HG03342 (cell line): ENCODE data around the gene RPS6KB1.
"Not testable (repeated sequence)": the region's sequence is repeated elsewhere in the genome, so short reads cannot be mapped to it uniquely, and the experiment has no call there.

Experiments used
- ATAC-seq: cut with Tn5 transposase; IDR thresholded peaks from one replicate; pipeline ENCODE4 v1.9.1; 2021; ENCODE audit warnings: mild to moderate bottlenecking, moderate library complexity; ENCODE audit not compliant: unreplicated experiment

The RPS6KB1 gene

GRCh38 chr17:59870482-59870881 lies 22.4 kb upstream of the RPS6KB1 start:
- no peak for ATAC-seq

DNA sequence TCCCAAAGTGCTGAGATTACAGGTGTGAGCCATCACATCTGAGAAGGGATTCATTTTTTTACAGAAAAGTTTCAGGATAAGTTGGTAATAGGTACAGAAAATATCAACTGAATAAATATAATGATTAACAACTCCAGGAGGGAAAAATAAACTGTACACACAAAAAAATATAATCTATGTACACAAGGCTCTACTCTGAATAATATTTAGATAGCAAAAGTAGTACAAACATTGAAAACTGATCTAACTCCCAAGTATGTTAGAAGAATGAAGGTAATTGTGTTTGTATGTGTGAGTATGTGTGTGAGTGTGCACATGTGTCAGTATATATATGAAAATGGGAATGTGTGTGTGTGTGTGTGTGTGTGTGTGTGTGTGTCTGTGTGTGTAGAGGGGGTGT lies 20.6 kb upstream of the RPS6KB1 start:
- no peak for ATAC-seq

DNA sequence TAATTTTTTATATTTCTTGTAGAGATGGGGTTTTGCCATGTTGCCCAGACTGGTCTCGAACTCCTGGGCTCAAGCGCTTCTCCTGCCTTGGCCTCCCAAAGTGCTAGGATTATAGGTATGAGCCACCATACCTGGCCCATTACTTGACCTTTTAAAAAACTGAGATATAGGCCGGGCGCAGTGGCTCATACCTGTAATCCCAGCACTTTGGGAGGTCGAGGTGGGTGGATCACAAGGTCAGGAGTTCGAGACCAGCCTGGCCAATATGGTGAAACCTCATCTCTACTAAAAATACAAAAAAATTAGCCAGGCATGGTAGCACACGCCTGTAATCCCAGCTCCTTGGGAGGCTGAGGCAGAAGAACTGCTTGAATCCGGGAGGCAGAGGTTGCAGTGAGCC lies 19.5 kb upstream of the RPS6KB1 start:
- not testable (repeated sequence) for ATAC-seq

DNA sequence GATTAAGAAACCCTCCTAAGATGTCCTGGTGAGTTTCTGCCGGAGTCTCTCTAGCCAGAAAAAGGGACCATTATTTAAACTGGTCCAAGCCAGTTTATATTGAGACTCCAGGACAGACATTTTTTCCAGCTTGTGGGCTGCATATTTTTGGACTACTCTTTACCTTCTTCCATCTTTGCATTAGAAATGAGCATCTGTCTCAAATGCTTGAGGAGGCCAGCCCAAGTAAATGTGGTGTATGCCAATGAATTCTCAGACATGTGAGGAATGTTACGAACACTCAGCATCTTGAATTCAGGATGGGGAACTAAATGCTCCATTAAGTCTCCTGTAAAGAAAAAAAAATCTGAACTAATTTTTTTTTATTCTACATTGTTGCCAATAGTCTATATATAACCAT lies 18.5 kb upstream of the RPS6KB1 start:
- no peak for ATAC-seq

DNA sequence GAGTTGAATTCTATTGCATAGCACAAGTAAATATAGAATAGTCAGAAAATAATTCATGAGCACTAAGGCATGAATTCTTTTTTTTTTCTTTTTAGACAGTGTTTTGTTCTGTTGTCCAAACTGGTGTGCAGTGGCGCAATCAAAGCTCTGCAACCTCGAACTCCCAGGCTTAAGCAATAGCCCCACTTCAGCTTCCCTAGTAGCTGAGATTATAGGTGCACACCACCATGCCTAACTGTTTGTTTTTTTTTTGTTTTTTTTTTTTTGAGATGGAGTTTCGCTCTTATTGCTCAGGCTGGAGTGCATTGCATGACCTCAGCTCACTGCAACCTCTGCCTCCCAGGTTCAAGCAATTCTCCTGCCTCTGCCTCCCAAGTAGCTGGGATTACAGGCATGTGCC lies 16.8 kb upstream of the RPS6KB1 start:
- no peak for ATAC-seq

DNA sequence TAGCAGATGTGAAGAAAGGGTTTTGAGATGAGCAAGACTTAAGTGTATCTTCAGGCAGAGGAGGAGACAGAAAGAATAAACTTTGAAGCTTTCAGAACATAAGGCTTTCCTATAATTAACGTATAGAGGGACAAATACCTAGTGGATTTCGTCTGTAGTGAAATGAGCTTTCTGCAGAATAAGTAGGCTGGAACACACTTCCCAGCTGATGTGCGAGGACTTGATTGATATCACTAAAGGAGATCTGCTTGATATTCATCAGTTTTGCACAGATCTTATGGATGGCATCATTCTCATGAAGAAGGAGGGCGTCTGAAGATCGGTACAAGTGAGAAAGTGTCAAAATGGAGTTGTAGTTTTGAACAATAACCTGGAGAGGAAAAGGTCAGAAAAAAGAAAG lies 15.0 kb upstream of the RPS6KB1 start:
- ATAC-seq, result no peak

DNA sequence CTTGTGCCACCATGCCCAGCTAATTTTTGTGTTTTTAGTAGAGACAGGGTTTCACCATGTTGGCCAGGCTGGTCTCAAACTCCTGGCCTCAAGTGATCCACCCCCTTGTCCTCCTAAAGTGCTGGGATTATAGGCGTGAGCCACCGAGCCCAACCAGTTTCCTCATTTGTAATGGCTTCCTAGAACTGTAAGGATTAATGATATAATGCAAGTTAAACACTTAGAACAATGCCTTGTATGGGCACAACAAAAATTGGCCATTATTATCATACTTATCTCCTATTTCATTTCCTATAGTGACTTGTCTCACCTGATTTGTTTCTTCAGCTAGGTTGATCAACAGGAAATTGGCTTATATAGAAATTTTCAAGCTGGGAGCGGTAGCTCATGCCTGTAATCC lies 14.3 kb upstream of the RPS6KB1 start:
- no peak for ATAC-seq

- no peak for ATAC-seq
Measured at GRCh38 chr17:59884861-59885260, 8.1 kb upstream of the RPS6KB1 start.

GRCh38 chr17:59888145-59888750 lies 4.7 kb upstream of the RPS6KB1 start:
- ATAC-seq, result no peak

- ATAC-seq, result no peak
Measured at GRCh38 chr17:59890720-59891119, 2.2 kb upstream of the RPS6KB1 start.

DNA sequence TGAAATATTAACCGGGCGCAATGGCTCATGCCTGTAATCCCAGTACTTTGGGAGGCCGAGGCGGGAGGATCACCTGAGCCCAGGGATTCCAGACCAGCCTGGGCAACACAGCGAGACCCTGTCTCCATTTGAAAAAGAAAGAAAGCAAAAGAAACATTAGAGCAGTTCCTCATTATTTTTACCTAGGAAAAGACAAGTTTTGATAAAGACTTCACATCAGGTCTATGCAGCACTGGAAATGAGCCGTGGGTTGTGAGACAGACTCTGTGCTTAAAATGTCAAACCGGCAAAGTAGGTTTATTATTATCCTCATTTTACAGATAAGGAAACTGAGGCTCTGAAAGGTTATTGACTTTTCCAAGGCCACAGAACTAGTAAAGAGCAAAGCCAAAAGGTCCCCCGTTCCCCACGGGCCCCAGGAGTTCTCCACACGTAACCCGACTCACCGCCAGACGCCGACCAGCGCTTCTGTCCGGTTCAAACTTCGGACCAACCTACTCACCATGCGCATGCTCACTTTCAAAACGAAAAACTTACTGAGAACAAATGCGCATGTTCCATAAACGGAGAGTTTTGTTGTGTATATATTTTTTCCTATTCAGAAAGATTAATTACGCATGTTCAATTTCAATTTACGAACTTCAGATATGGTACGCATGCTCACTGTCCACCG lies 534 bp upstream of the RPS6KB1 start:
- peak; percentile 40 for ATAC-seq

GRCh38 chr17:59893676-59894100 lies 767 bp downstream of the RPS6KB1 start:
- ATAC-seq, result no peak

DNA sequence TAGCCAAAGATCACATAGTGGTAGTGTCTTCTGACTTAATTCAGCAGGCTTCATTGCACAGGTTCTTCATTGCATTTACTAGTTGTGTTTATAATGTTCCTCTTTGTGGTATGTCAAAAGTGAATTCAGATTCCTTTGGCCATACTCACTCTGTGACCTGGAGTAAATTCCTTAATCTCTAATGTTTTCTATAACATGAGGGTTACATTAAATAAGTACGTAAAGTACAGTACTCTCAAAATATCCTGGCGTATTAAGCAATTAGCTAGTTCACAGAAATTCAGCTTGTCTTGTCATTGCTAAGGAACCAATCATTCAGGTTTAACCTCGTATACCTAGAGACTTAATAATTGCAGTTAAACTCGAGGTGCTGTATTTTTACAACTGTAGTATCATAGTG lies 4.2 kb downstream of the RPS6KB1 start:
- ATAC-seq, result no peak

DNA sequence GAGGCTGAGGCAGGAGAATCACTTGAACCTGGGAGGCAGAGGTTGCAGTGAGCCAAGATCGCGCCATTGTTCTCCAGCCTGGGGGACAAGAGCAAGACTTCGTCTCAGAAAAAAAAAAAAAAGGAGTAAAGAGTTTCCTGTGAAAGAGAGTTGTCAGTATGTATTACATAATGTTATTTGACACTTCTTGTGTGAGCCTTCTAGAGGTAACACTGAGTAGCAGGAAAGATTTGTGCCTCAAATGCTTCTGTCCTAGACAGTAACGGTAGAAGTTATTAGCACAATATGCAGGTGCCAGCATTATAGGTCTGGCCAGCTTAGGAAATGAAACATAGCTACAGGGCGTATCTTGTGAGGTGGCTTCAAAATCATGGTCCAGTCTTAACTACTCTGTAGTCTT lies 6.2 kb downstream of the RPS6KB1 start:
- ATAC-seq, result no peak

DNA sequence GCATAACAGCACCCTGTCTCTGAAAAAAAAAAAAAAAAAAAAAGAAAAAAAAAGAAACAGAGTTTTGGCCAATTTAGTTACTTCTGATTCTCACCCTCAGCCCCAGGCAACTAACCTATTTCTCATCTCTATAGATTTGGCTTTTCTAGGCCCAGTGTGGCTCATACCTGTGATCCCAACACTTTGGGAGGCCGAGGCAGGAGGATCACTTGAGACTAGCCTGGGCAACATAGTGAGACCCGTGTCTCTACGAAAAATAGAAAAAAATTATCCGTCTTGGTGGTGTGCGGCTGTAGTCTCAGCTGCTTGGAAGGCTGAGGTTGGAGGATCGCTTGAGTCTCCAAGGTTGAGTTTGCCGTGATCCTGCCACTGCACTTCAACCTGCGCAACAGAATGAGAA lies 8.7 kb downstream of the RPS6KB1 start:
- ATAC-seq, result no peak

DNA sequence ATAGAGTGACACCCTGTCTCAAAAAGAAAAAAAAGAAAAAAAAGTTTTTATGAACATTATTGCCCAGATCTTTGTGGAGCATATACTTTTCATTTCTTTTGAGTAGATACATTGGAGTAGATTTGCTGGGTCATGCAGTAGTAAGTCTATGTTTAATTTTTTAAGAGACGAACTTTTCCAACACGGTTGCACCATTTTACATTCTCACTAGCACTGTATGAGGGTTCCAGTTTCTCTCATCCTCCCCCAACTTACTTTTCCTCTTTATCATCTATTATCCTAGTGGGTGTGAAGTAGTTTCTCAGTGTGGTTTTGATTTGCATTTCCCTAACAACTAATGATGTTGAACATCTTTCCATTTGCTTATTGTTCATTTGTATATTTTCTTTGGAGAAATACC lies 10.5 kb downstream of the RPS6KB1 start:
- ATAC-seq, result no peak

GRCh38 chr17:59907467-59907866 lies 14.5 kb downstream of the RPS6KB1 start:
- ATAC-seq, result no peak

DNA sequence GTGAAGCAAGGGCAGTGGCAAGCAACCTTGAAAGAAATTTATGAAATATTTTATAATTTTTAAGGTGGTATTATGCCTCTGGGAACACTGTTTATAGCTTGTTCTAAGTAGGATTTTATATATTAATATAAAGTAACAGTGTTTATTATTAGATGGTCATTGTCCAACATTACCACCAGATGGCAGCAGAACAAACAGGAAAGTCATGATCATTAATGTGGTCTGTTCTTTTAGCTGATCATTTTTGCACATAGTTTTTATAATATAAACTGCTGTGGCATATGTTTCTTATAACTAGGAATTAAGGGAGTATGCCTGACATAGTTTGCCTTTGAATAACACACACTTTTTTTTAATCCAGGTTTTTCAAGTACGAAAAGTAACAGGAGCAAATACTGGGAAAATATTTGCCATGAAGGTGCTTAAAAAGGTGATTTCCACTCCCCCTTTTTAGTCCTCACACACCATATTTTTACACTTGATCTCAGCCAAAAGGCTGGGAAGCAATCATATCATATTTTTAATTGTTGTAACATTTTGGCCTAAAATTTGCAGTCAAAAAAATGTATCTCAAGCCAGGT lies 21.4 kb downstream of the RPS6KB1 start:
- no peak for ATAC-seq

- ATAC-seq, result no peak
Measured at GRCh38 chr17:59916446-59916845, 23.5 kb downstream of the RPS6KB1 start.

GRCh38 chr17:59920637-59921036 lies 27.7 kb downstream of the RPS6KB1 start:
- not testable (repeated sequence) for ATAC-seq

DNA sequence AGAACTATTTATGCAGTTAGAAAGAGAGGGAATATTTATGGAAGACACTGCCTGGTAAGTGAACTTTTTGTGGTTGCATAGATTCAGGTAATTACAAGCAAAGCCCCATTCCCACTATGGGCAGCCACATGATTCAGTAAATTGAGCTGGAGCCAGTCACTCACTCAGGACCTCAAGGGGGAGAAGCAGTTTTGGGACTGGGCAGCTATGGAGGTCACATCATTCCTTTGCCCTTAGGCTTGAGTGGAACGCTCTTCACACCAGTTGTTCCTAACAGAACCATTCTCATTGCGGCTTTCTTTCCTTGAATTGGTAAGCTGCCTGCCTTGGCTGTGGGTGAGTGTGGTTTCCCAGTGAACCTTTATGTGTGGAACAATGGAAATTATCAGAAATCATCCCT lies 37.2 kb downstream of the RPS6KB1 start:
- ATAC-seq, result not testable (repeated sequence)

- not testable (repeated sequence) for ATAC-seq
Measured at GRCh38 chr17:59930768-59931167, 37.8 kb downstream of the RPS6KB1 start.
